HG03571 (cell line): ENCODE results near the gene PHF14.
A peak's percentile ranks its signal among the peaks of the same experiment; 100 is the strongest.

Experiments used
- ATAC-seq: cut with Tn5 transposase; IDR thresholded peaks from one replicate; pipeline ENCODE4 v1.9.1; 2021; ENCODE audit not compliant: unreplicated experiment

Gene PHF14

DNA sequence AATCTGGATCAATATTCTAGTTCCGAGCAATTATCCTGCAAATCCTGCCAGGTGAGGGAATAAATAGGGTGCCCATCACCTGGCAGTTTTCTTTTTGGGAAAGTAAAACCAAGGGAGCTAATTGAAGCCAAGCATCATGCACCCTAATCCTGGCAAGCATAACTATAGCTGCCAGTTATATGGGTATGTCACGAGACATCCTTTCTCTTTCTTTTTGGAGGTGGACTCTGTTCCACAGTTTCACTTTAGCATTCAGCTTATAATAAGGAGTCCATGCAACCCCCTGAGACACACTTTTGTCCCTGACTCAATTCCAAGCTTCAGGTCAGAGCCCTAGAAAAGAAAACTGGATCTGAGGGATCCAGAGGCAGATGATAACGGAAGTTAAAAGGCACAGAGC is 222.5 kb downstream of the PHF14 start:
- ATAC-seq, result no peak

DNA sequence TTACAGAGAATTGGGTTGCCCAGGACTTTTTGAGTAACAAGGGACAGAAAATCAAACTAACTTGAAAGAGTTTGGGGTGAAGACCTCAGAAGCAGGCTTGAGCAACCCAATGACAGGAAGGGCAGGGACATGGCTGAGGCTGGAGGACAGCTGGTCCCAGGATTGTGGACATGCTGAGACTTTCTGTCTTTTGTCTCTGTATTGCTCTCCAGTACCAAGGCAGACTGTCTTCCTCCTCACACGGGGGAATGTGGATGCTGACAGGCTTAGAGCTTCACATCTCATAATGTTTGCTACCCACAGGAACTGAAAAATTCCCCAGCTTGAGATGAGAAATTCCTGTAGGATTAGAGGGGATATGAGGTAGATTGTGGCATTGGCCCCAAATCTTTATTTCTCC is 229.6 kb downstream of the PHF14 start:
- no peak for ATAC-seq

DNA sequence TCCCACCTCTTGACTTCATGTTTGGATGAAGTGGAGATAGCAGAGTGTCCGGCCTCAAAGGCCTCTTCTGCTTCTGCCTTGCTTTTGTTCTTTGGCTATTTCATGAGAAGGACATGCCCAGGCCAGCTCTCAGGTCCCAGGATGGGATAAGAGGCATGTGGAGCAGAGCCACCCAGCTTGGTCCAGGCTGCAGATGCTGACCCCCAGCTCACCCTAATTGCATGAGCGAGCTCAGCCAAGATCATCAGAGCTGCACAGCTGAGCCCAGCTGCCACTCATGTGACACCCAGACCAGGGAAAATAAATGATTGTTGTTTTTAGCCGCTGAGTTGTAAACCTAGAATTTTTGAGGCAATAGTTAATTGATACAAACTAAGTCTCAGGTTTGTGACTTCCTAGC is 230.0 kb downstream of the PHF14 start:
- ATAC-seq, result no peak

DNA sequence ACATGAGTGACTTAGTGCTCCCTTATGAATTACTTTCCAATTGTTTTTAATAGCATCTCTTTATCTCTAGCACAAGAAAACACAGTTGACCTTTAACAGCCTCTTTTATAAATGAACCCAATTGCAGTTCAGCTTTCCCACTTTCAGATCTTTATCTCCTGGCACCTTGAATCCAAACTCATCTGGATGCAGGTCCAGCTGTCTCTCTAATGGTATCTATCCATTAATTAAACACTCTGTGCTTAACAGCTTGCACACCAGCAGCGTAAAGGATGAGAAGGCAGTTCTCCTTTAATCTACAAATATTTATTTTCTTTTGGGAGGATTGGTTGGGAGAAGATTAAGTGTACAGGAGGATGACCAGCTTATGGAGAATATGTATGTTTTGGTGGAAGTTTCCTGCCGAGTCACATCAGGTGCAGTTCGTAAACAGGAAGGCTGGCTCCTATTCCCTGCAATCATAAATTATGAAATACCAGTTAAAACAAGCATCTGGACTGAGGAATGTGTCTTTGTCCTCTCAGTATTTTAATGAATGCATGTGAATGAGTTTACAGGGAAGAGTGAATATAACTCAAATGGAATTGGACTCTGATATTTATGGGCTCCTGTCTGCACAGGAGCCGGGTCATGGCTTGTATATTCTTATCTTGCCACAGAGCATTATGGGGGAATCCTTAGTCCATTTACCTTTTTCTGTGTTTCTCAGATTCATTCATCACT is 232.7 kb downstream of the PHF14 start:
- no peak for ATAC-seq

DNA sequence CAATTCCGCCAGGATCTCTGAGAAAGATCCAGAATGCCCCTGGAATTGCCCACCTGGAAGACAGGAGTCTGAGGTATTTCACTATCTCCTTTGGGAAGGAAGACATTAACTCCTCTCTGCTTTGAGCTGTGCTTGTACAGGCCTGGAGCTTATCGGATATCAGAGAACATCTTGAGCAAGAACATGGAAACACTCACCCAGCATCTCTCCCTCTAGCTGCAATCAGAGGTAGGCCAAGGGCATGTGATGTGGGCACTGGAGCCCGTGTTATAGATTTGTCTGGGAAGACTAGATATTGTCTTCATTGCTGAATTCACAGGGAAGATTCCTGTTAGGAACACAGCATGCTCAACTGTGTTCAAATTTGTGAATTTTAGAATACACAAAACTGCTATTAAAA is 233.9 kb downstream of the PHF14 start:
- no peak for ATAC-seq

DNA sequence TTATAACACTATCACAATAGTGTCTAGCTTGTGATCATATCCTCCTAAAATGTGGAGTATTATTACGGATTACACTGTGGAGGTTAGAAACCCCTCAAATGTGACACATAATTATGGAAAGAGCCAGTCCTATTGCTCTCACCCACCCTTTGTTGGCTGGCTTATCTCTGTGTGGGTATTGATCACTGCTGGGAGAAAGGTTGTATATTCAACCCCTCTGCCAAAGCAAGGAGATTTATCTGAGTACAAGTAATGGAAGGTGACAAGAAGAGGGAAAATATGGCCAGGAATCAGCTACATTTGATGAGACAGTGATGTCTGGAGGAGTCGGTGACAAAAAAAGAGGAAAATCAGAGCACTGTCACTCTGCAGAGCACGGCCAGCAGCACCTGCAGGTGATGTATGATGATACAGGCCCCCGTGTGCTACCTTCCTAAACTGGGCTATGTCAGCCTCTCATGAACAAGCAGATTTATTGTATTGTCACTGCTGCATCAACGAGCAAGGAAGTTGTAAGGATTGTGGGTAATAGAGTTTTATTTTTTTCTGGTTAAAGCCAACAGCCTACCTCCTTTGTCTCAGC is 235.3 kb downstream of the PHF14 start:
- no peak for ATAC-seq

DNA sequence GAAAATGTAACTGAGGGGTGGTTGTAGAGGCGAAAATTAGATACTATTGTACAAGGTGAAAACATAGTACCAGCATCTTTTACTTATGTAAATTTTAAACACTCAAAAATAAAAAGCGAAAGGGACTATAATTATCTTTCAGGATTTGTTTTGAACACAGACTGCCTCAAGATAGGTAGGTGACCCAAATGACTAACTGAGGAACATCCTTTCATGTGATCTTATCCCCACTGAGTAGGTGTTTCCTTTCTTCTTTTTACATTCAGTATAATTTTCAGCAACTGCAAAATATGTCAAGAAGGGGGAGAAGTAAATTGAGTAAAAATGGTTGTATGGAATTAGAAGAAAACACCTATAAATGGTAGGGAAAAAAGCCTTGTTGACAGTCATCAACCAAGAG is 236.7 kb downstream of the PHF14 start:
- no peak for ATAC-seq

DNA sequence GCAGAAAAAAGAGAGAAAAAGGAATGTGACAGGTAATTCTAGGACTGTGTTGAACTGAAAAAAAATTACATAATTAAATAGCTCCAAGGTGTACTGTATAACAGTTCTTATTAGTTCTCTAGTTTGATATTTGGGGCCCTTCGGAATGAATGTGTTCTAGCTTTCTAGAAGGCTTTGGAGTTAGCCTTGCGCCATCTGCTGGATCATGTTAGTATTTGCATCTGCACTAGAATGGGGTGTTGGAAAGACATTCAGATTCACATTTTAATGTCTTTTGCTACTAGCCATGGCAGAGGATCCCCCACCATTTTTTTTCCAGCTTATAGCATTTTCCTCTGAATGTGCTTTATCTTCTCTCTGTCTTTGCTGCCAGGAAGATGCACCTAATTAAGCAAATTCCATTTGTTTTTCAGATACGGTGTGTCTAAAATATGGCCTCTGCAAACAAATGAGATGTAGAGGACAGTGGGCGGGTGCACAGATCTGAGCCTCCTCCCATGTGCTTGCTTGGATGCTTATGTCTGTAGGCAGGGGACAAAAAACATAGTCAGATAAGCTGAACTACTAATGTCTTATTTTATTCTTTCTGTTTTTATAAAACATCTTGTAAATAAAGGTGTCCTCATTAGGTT is 238.5 kb downstream of the PHF14 start:
- peak; percentile 83 for ATAC-seq

DNA sequence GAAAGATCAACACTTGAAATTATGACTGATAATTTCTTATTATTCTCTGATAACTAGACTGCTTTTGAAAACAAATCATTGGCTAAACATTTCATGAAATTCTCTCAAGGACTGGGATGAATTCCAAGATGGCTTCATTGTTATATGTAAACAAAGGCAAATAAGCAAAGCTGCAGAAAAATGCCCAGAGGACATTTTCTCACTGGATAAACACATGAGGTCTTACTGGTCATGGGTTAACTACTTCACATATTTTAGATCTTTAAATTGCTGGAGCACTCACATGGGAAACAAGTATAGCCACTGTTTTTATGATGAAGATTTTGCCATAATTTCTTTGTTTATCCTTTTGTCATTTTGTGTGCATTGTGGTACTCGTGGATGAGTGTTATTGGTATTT is 239.1 kb downstream of the PHF14 start:
- ATAC-seq, result no peak

DNA sequence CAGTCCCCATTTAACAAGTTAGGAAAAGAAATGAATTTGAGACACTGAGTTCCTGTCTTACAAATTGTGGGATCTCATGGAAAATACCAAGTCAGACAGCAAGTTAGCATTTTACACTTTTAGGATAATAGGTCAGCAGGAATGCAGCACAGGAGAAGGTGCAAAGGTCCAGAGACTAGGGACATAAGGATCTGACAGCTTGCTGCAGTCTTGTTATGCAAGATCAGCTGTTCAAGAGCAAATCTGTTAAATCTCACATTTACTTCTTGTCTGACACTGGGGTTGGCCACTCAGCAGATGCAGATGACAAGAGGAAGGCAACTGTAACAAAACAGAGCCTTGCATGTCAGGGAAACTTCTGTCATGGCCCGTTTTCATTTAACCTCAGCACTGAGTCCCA is 239.6 kb downstream of the PHF14 start:
- ATAC-seq, result no peak

DNA sequence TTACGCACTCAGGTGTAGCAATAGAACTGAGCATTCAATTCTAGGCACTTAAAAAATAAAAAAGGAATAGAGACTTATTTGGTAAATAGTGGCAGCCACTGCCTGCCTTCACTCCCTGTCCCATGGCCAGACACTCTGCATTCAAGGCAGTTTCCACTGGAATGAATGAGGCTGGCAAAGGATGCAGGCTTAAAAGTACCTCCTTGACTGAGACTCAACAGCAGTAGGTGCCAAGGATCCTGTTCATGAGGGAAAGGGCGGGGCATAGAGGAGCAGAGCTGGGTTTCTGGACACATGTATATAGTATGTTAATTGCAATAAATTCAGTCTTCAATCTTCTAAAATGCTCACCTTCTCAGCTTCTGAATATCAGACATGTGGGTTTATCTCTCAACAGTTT is 242.6 kb downstream of the PHF14 start:
- ATAC-seq, result no peak

DNA sequence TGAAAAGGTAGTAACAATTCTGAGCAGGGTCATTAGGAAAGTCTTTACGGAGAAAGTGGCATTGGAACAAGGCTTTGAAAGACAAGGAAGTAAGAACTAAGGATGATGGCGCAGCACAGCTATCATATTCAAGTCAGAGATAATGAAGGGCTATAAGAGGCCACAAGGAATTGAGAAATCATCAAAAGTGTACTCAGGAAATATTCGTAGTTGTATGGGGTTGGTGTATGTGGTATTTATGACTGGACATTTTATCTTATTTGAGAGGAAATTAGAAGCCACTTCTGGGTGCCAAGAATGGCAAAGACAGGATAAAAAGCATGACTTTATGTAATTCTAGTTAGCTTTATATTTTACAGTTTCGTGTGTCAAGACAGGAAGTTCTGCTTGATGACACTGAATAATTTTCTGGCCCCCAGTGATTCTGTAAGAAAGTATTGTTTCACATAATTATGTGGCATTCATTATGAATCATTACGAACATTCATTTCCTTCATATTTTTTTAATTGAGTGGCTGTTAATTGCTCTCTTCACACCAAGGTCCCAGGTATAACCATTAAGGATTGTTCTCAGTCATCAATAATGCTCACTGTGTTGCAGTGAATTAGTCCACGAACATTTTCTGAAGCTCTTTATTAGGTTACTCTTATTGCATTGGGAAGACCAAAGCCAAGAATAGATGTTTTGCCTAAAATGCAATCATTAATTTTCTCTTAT is 244.3 kb downstream of the PHF14 start:
- ATAC-seq, result no peak
